ENCODE measurements around the gene FRMD4B.

- TF ChIP-seq CTCF (IDR thresholded peaks at IDR 0.05; ENCODE audit: low read length) (no peak), EZH2 (IDR thresholded peaks at IDR 0.05; ENCODE audit: borderline replicate concordance, low read length) (no peak)
These were observed 20.3 kb upstream of the FRMD4B start for GRCh38 chr3:69406163-69406562.

Measured in OCI-LY1 (cell line).